Endothelial cell of umbilical vein (primary cell): ENCODE data around the gene ZNF23.

Source experiments
- EZH2 ChIP-seq: IDR thresholded peaks from 2 replicates; pipeline ENCODE4 v1.6.1; 2012; ENCODE audit warnings: borderline replicate concordance, low read depth, mild to moderate bottlenecking, moderate library complexity, low read length, inconsistent platforms; ENCODE audit not compliant: severe bottlenecking
- POLR2A ChIP-seq: IDR thresholded peaks from 2 replicates; pipeline ENCODE4 v1.6.1; 2012; ENCODE audit warnings: low read depth, mild to moderate bottlenecking, control low read depth, low read length
- POLR2AphosphoS5 ChIP-seq: IDR thresholded peaks from 2 replicates; pipeline ENCODE4 v1.6.1; 2012; ENCODE audit warnings: low read depth, mild to moderate bottlenecking, control low read depth, low read length, moderate library complexity; ENCODE audit not compliant: insufficient read depth
- TF ChIP-seq, protein P1 (sequence below), 2 donors: IDR thresholded peaks; 1 replicate in 1 of 2; 2 replicates in 1 of 2; pipeline ENCODE4 v1.5.1; 2011; ENCODE audit warnings: low read length in 2 of 2, mild to moderate bottlenecking in 2 of 2, moderate library complexity in 2 of 2, control low read depth in 1 of 2, inconsistent platforms in 1 of 2, low read depth in 1 of 2; ENCODE audit not compliant: insufficient read depth in 1 of 2; ENCODE audit errors: extremely low read depth in 1 of 2
- TF ChIP-seq, protein P2 (sequence below): IDR thresholded peaks from 2 replicates; pipeline ENCODE4 v1.6.1; 2011; ENCODE audit not compliant: insufficient read depth, insufficient read length

DNA sequence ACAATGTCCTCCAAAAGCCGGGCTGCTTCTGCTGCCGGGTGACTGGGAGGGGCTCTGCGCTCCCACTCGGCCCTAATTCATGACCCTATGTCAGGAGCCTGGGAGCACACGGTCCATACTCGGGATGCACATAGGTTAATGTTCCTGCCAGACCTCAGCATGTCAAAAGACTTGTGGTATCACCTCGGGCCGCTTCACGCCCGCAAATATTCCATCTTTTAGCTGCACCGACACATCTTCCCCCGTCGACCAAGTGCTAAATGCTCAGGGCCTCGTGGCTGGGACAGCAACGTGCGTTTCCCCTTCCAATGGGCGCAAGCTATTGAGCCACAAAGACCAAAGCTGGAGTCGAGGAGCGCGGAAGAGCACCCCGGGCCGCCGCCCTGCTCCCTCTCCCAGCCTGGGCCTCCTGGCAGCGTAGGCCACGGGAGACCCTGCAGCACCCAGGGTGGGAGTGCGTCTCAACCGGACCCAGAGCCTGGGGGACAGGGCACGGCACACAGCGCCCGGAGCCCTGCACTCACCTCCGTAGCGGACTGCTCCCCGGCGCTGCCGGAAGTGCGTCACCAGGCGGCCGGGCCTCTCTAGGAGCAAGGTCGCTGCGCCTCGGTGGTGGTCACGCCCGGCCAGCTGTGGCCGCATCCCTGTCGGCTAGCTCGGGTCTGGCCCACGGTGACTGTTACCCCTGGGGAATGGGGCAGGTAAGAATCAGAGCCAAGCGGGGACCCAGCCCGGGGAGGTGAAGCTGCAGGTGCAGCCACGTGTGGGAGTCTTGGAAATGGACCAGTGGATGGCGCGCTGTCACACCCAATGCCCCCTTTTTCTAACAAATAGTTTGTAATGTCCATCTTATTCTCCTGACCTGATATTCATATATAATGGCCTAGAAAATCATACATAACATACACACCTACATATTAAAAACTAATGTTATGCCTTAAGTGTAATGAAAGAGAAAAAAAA lies at the start of gene ZNF23:
- TF ChIP-seq, protein P1, sequence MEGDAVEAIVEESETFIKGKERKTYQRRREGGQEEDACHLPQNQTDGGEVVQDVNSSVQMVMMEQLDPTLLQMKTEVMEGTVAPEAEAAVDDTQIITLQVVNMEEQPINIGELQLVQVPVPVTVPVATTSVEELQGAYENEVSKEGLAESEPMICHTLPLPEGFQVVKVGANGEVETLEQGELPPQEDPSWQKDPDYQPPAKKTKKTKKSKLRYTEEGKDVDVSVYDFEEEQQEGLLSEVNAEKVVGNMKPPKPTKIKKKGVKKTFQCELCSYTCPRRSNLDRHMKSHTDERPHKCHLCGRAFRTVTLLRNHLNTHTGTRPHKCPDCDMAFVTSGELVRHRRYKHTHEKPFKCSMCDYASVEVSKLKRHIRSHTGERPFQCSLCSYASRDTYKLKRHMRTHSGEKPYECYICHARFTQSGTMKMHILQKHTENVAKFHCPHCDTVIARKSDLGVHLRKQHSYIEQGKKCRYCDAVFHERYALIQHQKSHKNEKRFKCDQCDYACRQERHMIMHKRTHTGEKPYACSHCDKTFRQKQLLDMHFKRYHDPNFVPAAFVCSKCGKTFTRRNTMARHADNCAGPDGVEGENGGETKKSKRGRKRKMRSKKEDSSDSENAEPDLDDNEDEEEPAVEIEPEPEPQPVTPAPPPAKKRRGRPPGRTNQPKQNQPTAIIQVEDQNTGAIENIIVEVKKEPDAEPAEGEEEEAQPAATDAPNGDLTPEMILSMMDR (IDR thresholded peaks at IDR 0.05; ENCODE audit: extremely low read depth in 1 of 2, insufficient read depth in 1 of 2, low read depth in 1 of 2, low read length in 2 of 2): no peak
- peak; percentile 95 for TF ChIP-seq POLR2AphosphoS5
- no peak for TF ChIP-seq EZH2
- TF ChIP-seq POLR2A: peak; percentile 89
- TF ChIP-seq, protein P2, sequence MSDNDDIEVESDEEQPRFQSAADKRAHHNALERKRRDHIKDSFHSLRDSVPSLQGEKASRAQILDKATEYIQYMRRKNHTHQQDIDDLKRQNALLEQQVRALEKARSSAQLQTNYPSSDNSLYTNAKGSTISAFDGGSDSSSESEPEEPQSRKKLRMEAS: peak; percentile 10
